HG02798 (cell line): Measurements from ENCODE around the gene RBM17.
"Not testable (repeated sequence)": the region's sequence is repeated elsewhere in the genome, so short reads cannot be mapped to it uniquely, and the experiment has no call there.

ENCODE experiments used
- ATAC-seq: cut with Tn5 transposase; IDR thresholded peaks from one replicate; pipeline ENCODE4 v1.9.1; 2021; ENCODE audit warnings: mild to moderate bottlenecking; ENCODE audit not compliant: unreplicated experiment, poor library complexity

Gene RBM17

GRCh38 chr10:6107616-6108015 lies 18.8 kb downstream of the RBM17 start:
- not testable (repeated sequence) for ATAC-seq

DNA sequence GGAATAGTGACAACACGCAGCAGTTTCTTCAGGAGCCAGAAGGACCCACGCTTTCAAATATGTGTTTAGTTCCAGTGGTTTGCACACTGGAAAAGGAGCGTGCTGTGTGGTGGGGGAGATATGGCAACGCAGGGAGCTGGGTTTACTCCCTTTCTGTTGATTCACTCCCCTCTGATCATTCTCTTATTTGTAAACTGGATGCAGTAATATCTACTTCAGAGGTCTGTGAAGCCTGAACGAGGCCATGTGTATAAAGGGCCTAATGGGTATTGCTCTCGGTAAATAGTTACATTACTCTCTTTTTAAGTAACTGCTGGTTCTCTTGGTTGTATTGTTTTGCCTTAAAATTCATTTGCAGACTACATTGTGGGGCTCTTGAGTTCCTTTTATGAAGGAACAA lies 19.2 kb downstream of the RBM17 start:
- ATAC-seq, result no peak

GRCh38 chr10:6108631-6109443 lies 20.0 kb downstream of the RBM17 start:
- no peak for ATAC-seq

GRCh38 chr10:6109444-6109775 lies 20.6 kb downstream of the RBM17 start:
- no peak for ATAC-seq

DNA sequence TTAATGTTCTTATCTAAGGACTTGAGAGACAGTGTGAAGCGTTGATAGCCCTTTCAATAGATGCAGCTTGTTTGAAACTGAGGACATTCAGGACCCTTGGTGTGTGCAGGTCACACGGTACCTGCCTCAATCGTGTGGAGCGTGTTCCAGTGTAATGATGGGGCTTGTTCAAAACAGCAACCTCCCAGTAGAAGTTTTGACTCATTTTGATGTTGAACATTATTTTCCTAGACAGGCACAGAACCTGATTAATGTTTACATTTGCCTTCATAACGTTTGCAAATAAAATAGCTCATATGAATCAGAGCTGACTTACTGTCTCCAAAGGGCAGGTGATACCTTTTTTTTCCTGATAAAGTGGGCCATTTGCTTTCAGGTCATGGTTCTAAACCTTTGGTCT lies 21.3 kb downstream of the RBM17 start:
- ATAC-seq, result no peak

DNA sequence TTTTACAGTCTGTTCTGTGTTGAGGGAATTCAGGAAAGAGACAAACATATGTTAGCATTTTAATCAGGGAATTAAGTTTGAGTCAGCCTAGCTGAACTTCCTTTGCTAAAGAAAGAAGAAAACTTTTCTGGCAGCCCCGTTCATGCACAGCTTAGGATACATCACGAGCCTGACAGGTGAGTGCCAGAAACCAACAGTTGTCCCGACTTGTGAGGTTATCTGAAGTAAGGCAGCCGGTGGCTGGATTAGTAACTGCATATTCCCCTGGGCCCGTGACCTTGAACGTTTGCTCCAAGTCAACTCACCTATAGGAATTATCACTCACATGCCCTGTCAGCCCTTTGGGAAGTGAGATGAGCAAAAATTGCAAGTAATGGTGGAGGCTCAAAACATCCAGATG lies 24.1 kb downstream of the RBM17 start:
- no peak for ATAC-seq

DNA sequence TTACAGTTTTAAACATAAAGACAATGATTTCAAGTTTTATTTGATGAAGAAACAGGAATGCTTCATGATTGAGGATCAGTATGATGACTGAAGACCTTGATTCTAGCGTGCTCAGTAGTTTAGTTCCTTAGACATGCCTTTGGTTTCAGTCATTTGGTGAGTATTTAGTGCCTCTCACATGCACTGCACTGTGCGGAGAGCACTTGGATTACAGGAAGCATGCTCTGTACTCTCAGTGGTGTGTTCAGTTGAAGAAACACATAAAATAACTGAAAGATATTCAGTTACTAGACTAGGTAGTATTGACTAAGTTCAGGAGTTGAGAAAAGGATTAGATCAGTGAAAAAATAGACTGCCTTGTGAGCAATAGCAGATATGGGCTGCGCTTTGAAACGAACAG lies 25.5 kb downstream of the RBM17 start:
- ATAC-seq, result no peak

GRCh38 chr10:6114805-6115341 lies 26.0 kb downstream of the RBM17 start:
- no peak for ATAC-seq

DNA sequence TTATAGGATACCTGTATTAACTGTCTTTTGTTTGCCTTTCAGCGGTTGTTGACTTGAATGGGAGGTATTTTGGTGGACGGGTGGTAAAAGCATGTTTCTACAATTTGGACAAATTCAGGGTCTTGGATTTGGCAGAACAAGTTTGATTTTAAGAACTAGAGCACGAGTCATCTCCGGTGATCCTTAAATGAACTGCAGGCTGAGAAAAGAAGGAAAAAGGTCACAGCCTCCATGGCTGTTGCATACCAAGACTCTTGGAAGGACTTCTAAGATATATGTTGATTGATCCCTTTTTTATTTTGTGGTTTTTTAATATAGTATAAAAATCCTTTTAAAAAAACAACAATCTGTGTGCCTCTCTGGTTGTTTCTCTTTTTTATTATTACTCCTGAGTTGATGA lies 26.6 kb downstream of the RBM17 start:
- no peak for ATAC-seq

GRCh38 chr10:6115824-6116350 lies 27.1 kb downstream of the RBM17 start:
- ATAC-seq, result no peak

DNA sequence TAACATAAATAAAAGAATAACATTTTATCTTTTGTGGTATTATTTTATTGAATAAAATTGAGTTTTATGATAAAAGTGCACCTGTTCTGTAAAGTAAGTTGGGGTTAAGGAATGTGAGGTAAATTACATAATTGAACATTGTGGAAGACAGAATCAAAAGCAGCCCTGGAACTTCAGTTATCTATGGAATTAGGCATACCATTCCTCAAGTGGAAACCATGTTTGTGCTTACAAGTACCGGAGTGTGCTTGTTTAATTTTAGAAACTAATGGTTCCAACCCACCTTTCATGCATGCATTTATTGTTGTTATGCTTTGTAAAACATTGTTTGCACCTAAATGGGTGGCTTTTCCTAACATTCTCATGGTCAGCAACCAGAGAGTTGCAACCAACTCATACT lies 28.0 kb downstream of the RBM17 start:
- no peak for ATAC-seq

DNA sequence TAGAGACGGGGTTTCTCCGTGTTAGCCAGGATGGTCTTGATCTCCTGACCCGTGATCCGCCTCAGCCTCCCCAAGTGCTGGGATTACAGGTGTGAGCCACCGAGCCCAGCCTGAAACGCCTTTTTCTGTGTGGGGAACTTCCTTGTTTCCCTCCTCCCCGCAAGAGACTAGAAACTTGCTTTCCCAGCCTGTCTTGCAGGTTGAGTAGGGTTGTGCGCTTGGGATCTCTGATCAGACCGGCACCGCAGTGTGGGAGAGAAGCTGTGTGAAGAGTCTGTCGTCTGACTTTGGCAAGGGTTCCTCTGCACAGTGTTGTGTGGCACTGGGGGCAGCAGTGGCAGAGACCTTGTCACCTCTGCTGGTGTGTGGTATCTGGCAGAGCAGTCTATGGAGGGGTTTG lies 28.9 kb downstream of the RBM17 start:
- no peak for ATAC-seq

DNA sequence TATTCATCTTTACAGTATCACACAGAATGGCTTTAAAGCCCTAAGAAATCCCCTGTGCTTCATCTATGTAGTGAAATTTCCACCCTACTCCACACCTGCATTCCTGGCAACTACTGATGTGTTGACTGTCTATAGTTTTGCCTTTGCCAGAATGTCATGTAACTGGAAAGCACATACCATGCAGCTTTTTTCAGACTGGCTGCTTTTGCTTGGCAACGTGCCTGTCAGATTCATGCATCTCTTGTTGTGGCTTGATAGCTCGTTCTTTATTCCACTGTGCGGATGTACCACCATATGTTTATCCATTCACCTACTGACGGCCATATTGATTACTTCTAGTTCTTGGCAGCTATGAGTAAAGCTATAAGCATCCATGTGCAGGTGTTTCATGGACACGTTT lies 30.6 kb downstream of the RBM17 start:
- ATAC-seq, result no peak

- ATAC-seq, result no peak
Measured at GRCh38 chr10:6119962-6120361, 31.1 kb downstream of the RBM17 start.

- no peak for ATAC-seq
Measured at GRCh38 chr10:6120691-6121090, 31.9 kb downstream of the RBM17 start.

DNA sequence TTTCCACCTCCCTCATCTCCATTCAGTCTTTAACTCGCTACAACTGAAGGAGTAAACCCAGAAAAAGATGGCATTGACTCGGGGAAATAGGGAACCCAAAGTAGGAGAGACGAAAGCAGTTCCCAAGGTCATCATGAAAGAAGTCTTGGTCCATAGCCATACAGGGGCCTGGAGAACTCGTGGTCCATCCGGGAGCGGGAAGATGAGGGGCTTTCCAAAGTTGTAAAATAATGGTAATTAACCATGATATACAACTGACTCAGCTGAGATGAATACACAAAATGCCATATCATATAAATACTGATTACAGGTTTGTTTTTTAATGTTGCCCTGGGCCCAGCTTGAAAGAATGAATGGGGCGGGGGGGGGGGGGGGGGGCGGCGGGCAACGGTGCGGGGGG lies 32.3 kb downstream of the RBM17 start:
- no peak for ATAC-seq

GRCh38 chr10:6123532-6123931 lies 34.7 kb downstream of the RBM17 start:
- no peak for ATAC-seq

GRCh38 chr10:6124666-6125065 lies 35.8 kb downstream of the RBM17 start:
- ATAC-seq, result no peak

- not testable (repeated sequence) for ATAC-seq
Measured at GRCh38 chr10:6127461-6127860, 38.6 kb downstream of the RBM17 start.

GRCh38 chr10:6128087-6128486 lies 39.3 kb downstream of the RBM17 start:
- ATAC-seq, result no peak

DNA sequence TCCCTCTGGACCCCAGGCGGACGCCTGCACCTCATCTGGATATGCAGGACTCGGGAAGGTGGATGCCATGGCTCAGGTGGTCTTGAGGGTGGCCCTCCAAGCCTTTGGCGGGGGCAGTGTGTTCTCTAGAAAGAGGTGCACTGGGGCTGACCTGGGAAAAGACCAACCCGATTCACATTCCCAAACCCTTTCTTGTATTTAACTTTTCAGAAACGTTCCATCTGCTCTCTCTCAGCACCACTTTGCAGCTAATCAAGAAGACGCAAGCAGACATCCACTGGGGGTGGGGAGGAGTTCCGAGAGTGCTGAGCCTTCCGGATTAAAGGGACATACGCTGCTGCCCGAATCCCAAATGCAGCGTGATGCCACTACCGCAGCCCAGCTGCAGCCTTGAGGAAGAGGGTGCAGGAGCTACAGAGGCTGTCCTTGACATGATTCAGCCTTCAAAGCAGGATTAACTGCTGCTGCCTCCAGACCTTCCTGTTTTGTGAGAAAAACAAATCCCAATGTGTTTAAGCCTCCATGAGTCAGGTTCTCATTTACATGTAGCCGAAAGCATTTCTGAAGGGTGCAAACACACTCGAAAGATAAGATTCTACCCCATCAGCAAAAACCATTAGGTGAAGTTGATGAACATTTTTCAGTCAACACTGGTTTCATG lies 39.9 kb downstream of the RBM17 start:
- ATAC-seq, result no peak
